DND-41 (cell line): Measurements from ENCODE around the gene EEFSEC.
A peak's percentile ranks its signal among the peaks of the same experiment; 100 is the strongest.

Experiments used
- ATAC-seq: fragments of 200-7000 bp; cut with Tn5 transposase; 3 replicates; pipeline ENCODE4 v1.9.1; 2021; ENCODE audit warnings: low read depth; ENCODE audit not compliant: insufficient read depth
- DNase-seq: peaks from one replicate; pipeline ENCODE4 v3.0.0-alpha.2; 2020
- H2AFZ ChIP-seq: 2 replicates; pipeline ENCODE4 v1.6.0; 2012; ENCODE audit warnings: low read depth, low read length
- H3K27ac ChIP-seq: 2 replicates; pipeline ENCODE4 v1.5.1; 2012; ENCODE audit warnings: low read length, inconsistent platforms
- H3K27me3 ChIP-seq: fragments of 200-600 bp; sonication (generic); 2 replicates; pipeline ENCODE4 v1.6.0; 2012; ENCODE audit warnings: low read length, mild to moderate bottlenecking, inconsistent platforms; ENCODE audit not compliant: insufficient read depth, poor library complexity
- H3K36me3 ChIP-seq: 2 replicates; pipeline ENCODE4 v1.5.1; 2012; ENCODE audit warnings: low read length, inconsistent platforms; ENCODE audit not compliant: insufficient read depth
- H3K4me1 ChIP-seq: 2 replicates; pipeline ENCODE4 v1.5.1; 2012; ENCODE audit warnings: mild to moderate bottlenecking, low read length; ENCODE audit not compliant: insufficient read depth
- H3K4me2 ChIP-seq: 2 replicates; pipeline ENCODE4 v1.6.0; 2012; ENCODE audit warnings: mild to moderate bottlenecking, moderate library complexity, low read length, inconsistent platforms; ENCODE audit not compliant: insufficient read depth
- H3K4me3 ChIP-seq, 2 experiments: fragments of 200-600 bp in 1 of 2; shearing (Covaris generic) in 1 of 2; 2 replicates each; pipeline ENCODE4 v1.5.1; 2012 to 2016; ENCODE audit warnings: inconsistent platforms in 2 of 2, low read length in 2 of 2, mild to moderate bottlenecking in 2 of 2, low read depth in 1 of 2, moderate library complexity in 1 of 2
- H3K79me2 ChIP-seq: 2 replicates; pipeline ENCODE4 v1.6.0; 2012; ENCODE audit warnings: low read length, inconsistent platforms; ENCODE audit not compliant: insufficient read depth
- H3K9ac ChIP-seq: 2 replicates; pipeline ENCODE4 v1.6.0; 2012; ENCODE audit warnings: low read depth, mild to moderate bottlenecking, inconsistent platforms, low read length, moderate library complexity
- H3K9me3 ChIP-seq: 2 replicates; pipeline ENCODE4 v1.5.1; 2012; ENCODE audit warnings: low read length, moderate library complexity, mild to moderate bottlenecking, inconsistent platforms; ENCODE audit not compliant: insufficient read depth, severe bottlenecking
- H4K20me1 ChIP-seq: 2 replicates; pipeline ENCODE4 v1.6.0; 2012; ENCODE audit warnings: low read length; ENCODE audit not compliant: insufficient read depth
- CTCF ChIP-seq: IDR thresholded peaks from 2 replicates; pipeline ENCODE4 v1.5.1; 2012; ENCODE audit warnings: borderline replicate concordance, low read length, moderate library complexity, mild to moderate bottlenecking; ENCODE audit not compliant: poor library complexity, severe bottlenecking; ENCODE audit errors: extremely low read depth
- EZH2 ChIP-seq: IDR thresholded peaks from 3 replicates; pipeline ENCODE4 v1.6.1; 2012; ENCODE audit warnings: borderline replicate concordance, low read depth, mild to moderate bottlenecking, moderate library complexity, low read length, inconsistent platforms; ENCODE audit not compliant: severe bottlenecking

The EEFSEC gene

GRCh38 chr3:128240232-128240631, 87.0 kb downstream of the EEFSEC start:
- ATAC-seq (no peak), DNase-seq (no peak)
- no peaks in the 10 kb centered on the region for H3K9me3 ChIP-seq
- TF ChIP-seq EZH2 (no peak), CTCF (no peak)
- no peak overlapping the region for H3K4me3 ChIP-seq
- peaks cover 22% of the 10 kb centered on the region for H4K20me1 ChIP-seq
- H3K9ac ChIP-seq = no peak overlapping the region
- no peak overlapping the region for H2AFZ ChIP-seq
- peaks cover 2% of the 10 kb centered on the region; the same call in 1 of the 2 replicates for H3K79me2 ChIP-seq
- H3K27ac ChIP-seq = no peak overlapping the region
- no peak overlapping the region for H3K4me2 ChIP-seq
- peaks cover 5% of the 10 kb centered on the region; the same call in 1 of the 2 replicates for H3K4me1 ChIP-seq
- H3K27me3 ChIP-seq = no peaks in the 10 kb centered on the region
- no peaks in the 10 kb centered on the region for H3K36me3 ChIP-seq

- Histone ChIP-seq H4K20me1 (peaks cover 14% of the 10 kb centered on the region; the same call in 1 of the 2 replicates), H2AFZ (no peak overlapping the region), H3K9me3 (no peaks in the 10 kb centered on the region), H3K27me3 (no peaks in the 10 kb centered on the region), H3K4me3 (no peak overlapping the region), H3K4me1 (peaks cover 5% of the 10 kb centered on the region; the same call in 1 of the 2 replicates), H3K27ac (no peak overlapping the region), H3K9ac (no peak overlapping the region), H3K79me2 (peaks cover 2% of the 10 kb centered on the region; the same call in 1 of the 2 replicates), H3K4me2 (no peak overlapping the region), H3K36me3 (peaks cover 4% of the 10 kb centered on the region)
- ATAC-seq (no peak), DNase-seq (no peak)
- TF ChIP-seq CTCF (no peak), EZH2 (no peak)
These were observed 88.5 kb downstream of the EEFSEC start for GRCh38 chr3:128241741-128242140.

GRCh38 chr3:128242818-128243601, 89.7 kb downstream of the EEFSEC start:
- DNase-seq = peak; percentile 16
- Histone ChIP-seq H3K4me2 (no peak overlapping the region), H3K9me3 (no peaks in the 10 kb centered on the region), H3K4me3 (no peak overlapping the region), H3K4me1 (peaks cover 5% of the 10 kb centered on the region; the same call in 1 of the 2 replicates), H3K27ac (peak overlapping the region; percentile 50), H4K20me1 (peaks cover 12% of the 10 kb centered on the region; the same call in 1 of the 2 replicates), H3K27me3 (no peaks in the 10 kb centered on the region), H3K36me3 (peaks cover 17% of the 10 kb centered on the region), H3K79me2 (peaks cover under 1% of the 10 kb centered on the region; the same call in 1 of the 2 replicates), H3K9ac (no peak overlapping the region), H2AFZ (no peak overlapping the region)
- peak; percentile 77 for ATAC-seq
- TF ChIP-seq EZH2 (no peak), CTCF (no peak)
